GM12872 (cell line): Measurements from ENCODE around the gene RNF212B.

Experiments used
- CTCF ChIP-seq: IDR thresholded peaks from 3 replicates; pipeline ENCODE4 v1.5.1; 2011; ENCODE audit warnings: low read depth, mild to moderate bottlenecking, low read length, moderate library complexity; ENCODE audit not compliant: insufficient read depth

Gene RNF212B

DNA sequence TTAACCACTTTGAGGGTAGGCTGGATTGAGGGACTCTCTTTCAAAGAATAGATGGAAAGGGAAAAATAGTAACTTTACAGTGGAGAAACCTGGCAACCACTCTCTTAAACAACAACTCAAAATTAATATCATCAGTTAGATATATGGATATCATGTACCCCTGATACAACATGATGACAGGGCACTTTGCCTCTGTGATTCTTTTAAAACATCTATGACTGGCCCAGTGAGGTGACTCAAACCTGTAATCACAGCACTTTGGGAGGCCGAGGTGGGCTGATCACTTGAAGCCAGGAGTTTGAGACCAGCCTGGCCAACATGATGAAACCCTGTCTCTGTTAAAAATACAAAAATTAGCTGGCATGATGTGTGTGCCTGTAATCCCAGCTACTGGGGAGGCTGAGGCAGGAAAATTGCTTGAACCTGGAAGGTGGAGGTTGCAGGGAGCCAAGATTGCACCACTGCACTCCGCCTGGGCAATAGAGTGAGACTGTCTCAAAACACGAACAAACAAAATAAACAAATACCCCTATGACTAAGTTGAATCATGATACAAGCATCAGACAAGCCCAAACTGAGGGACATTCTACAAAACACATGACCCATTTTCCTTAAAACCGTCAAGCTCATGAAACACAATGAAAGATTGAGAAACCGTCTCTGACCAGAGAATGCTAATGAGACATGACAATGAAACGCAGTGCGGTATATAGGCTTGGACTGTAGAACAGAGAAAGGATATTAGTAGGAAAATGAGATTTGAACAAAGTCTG lies 27.9 kb upstream of the RNF212B start:
- no peak for TF ChIP-seq CTCF

DNA sequence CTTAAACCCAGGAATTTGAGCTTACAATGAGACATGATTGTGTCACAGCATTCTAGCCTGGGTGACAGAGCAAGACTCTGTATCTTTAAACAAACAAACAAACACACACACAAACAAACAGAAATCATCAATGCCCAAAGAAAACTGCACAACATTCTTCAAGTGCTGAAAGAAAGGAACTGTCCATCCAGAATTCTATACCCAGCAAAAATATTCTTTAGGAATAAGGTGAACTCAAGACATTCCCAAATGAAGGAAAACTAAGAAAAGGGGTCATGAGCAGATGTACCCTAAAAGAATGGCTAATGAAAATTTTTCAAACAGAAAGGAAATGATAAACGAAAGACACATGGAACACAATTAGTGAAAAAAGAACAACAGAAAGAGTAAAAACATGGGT lies 22.3 kb upstream of the RNF212B start:
- TF ChIP-seq CTCF, result no peak

DNA sequence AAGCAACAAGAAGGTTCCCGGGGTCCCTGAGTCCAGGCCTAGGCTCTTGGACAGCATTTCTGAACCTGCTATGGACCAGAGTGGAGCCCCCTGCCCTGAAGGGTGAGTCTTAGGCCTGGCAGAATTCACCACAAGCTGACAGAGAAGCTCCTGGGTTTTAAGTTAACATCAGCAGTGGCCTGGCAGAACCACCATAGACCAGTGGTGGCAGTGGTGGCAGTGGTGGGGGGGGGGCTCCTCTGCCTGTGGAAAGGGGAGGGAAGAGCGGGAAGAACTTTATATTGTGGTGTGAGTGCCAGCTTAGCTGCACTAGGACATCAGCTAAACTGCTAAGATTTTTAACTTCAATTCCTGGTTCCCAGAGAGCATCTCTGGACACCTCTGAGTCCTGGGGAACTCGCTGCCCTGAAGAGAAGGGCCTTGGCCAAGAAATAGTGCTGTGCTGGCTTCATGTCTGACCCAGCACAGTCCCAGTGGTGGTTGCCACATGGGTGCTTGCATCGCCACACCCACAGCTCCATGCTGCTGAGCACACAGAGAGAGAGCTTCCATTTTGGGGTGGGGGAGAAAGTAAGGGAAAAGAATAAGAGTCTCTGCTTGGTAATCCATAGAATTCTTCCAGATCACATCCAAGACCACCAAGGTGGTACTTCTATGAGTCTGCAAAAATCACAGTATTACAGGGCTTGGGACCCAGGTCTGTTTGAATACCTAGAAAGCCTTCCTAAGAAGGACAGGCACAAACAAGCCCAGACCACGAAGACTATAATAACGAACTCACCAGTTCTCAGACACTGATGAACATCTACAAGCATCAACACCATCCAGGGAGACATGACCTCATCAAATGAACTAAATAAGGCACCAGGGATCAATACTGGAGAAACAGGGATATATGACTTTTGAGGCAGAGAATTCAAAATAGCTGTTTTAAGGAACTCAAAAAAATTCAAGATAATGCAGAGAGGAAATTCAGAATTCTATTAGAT lies 20.4 kb upstream of the RNF212B start:
- no peak for TF ChIP-seq CTCF

DNA sequence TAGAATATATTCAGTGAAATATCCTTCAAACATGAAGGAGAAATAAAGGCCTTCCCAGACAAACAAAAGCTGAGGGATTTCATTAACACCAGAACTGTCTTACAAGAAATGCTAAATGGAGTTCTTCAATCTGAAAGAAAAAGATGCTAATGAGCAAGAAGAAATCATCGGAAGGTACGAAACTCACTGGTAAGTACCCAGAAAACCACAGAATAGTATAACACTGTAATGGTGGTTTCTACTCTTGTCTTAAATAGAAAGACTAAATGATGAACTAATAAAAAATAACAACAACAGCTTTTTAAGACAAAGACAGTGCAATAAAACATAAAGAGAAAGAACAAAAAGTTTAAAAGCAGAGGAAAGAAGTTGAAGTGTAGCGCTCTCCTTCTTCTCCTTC lies 18.7 kb upstream of the RNF212B start:
- TF ChIP-seq CTCF, result no peak

DNA sequence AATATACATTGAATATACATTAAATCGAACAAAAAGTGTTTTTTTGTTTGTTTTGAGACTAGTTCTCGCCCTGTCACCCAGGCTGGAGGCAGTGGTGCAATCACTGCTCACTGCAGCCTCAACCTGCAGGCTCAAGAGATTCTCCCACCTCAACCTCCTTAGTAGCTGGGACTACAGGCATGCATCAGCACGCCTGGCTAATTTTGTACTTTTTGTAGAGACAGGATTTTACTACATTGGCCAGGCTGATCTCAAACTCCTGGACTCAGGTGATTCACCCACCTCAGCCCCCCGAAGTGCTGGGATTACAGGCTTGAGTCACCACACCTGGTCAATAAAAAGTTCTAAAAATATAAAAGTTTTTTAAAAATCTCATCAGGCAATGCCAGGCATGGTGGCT lies 10.2 kb upstream of the RNF212B start:
- no peak for TF ChIP-seq CTCF

DNA sequence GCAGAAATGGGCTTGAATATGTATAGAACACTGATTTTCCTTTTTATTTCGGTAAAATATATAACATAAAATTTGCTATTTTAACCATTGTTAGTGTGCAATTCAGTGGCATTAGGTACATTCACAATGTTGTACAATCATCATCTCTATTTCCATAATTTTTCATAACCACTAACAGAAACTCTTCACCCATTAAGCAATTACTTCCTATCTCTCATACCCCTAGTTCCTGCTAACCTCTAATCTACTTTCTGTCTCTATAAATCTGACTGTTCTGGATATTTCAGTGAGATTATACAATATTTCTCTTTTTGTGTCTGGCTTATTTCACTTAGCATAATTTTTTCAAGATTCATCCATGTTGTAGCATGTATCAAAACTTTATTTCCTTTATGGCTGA lies 8.9 kb upstream of the RNF212B start:
- TF ChIP-seq CTCF, result no peak

DNA sequence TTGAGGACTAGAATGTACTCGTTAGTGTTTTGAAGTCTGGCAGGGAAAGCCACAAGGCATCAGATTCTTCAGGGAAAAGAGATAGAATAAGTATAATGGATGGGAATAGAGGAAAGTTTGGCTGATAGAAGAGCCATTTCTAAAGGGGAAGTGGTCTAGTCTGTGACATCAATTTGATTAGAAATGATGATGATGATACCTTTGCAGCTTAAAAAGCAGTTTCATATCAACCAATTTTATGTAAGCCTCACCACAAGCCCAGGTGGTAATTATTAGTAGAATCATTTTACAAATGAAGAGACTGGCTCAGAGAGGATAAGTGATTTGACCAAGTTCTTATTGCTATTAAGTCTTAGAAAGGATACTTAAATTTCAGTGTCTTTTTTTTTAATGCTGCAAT lies 2.9 kb downstream of the RNF212B start:
- no peak for TF ChIP-seq CTCF
